Thyroid gland (tissue), 4 donors: ENCODE measurements around the gene KHDC3L. TPM values are rescaled to one million over a fixed set of nuclear protein-coding genes. Genes with fewer than 3 reads are reported as not detected.

Experiments
- DNase-seq, 2 donors: peaks; one replicate each; pipeline ENCODE4 v3.0.0-alpha.2; 2019
- H3K27ac ChIP-seq, 3 donors: fragments of 200-600 bp; sonication (generic); 1 replicate in 2 of 3; 2 replicates in 1 of 3; pipeline ENCODE4 v1.5.1; 2016 to 2019; ENCODE audit warnings: mild to moderate bottlenecking in 1 of 3, moderate library complexity in 1 of 3
- H3K27me3 ChIP-seq: fragments of 200-600 bp; sonication (generic); one replicate; pipeline ENCODE4 v1.5.1; 2019
- H3K36me3 ChIP-seq, 2 donors: fragments of 200-600 bp; sonication (generic); one replicate each; pipeline ENCODE4 v1.5.1; 2016 to 2019
- H3K4me1 ChIP-seq, 2 donors: fragments of 200-600 bp; sonication (generic); one replicate each; pipeline ENCODE4 v1.5.1; 2017 to 2019
- H3K4me3 ChIP-seq, 3 donors: fragments of 200-600 bp; sonication (generic); replicated peaks in 1 of 3; 1 replicate in 2 of 3; 2 replicates in 1 of 3; pipeline ENCODE4 v1.5.1; 2016; ENCODE audit warnings: mild to moderate bottlenecking in 1 of 3
- H3K9me3 ChIP-seq: fragments of 200-600 bp; sonication (generic); one replicate; pipeline ENCODE4 v1.5.1; 2017
- POLR2A ChIP-seq, 2 donors: fragments of 450-650 bp; IDR thresholded peaks; one replicate each; pipeline ENCODE4 v1.6.1; 2017; ENCODE audit warnings: antibody characterized with exemption in 2 of 2, mild to moderate bottlenecking in 2 of 2, moderate library complexity in 1 of 2
- WGBS, 2 donors: methylation state at CpG; one replicate each; pipeline ENCODE4 v1.1.5; 2017; 5-methylcytosine and 5-hydroxymethylcytosine counted together
- intact Hi-C: fragments of 100-400 bp; cut with DNase I; formaldehyde crosslinking; loops from one replicate; pipeline ENCODE4 v1.15.1; 2023
- total RNA-seq, 4 donors: library from RNA; depleted of rRNA; stranded (reverse); fragments of >200 nt; gene quantifications; one replicate each; pipeline ENCODE4 v1.2.3, GENCODE V29; 2016
- TF ChIP-seq, protein P1 (sequence below), 6 experiments: fragments of 200-600 bp in 3 of 6; fragments of 450-650 bp in 3 of 6; sonication (generic) in 3 of 6; IDR thresholded peaks; one replicate each; pipeline ENCODE4 v1.5.1; 2016 to 2019; ENCODE audit warnings: antibody characterized with exemption in 6 of 6, mild to moderate bottlenecking in 2 of 6, inconsistent platforms in 1 of 6, moderate library complexity in 1 of 6

The KHDC3L gene
- total RNA-seq, 4 donors from 2014 or later = not detected

DNA sequence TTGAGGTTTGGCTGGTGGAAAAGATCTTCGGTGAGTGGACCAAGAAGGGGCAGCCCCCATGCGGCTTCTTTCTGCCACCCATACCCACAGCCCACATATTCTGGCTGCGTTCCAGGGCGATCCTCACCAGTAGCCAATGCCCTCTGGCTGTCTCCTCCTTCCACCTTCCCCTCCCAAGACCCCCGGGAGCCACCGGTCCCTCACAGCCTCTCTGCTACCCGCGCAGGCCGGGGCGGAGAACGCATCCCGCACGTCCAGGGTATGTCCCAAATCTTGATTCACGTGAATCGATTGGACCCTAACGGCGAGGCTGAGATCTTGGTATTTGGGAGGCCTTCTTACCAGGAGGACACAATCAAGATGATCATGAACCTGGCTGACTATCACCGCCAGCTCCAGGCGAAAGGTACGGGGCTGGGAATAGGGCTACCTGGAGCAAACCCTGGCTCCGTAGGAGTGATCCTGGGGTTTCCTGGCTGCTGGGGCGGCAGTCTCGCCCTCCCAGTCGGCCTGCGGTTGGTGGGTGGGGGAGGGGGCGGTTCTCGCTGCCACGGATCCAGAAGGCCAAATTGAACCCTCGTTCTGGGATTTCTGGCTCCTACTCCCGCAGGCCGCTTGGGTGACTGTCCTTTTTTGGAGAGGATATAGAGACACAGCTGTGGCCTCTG is 545 bp downstream of the KHDC3L start:
- Histone ChIP-seq H3K36me3 (no peaks in the 10 kb centered on the region), H3K4me3 (no peak overlapping the region), H3K9me3 (no peaks in the 10 kb centered on the region), H3K4me1 (no peaks in the 10 kb centered on the region), H3K27ac (no peak overlapping the region), H3K27me3 (no peaks in the 10 kb centered on the region)
- intact Hi-C loops = no loop called here
- DNase-seq = no peak
- 95 to 96% methylated on average over 31 of the region's 31 CpGs for WGBS, 2 donors
- no peak for TF ChIP-seq POLR2A (IDR thresholded peaks at IDR 0.05)
- TF ChIP-seq, protein P1, sequence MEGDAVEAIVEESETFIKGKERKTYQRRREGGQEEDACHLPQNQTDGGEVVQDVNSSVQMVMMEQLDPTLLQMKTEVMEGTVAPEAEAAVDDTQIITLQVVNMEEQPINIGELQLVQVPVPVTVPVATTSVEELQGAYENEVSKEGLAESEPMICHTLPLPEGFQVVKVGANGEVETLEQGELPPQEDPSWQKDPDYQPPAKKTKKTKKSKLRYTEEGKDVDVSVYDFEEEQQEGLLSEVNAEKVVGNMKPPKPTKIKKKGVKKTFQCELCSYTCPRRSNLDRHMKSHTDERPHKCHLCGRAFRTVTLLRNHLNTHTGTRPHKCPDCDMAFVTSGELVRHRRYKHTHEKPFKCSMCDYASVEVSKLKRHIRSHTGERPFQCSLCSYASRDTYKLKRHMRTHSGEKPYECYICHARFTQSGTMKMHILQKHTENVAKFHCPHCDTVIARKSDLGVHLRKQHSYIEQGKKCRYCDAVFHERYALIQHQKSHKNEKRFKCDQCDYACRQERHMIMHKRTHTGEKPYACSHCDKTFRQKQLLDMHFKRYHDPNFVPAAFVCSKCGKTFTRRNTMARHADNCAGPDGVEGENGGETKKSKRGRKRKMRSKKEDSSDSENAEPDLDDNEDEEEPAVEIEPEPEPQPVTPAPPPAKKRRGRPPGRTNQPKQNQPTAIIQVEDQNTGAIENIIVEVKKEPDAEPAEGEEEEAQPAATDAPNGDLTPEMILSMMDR (IDR thresholded peaks at IDR 0.05) = no peak

DNA sequence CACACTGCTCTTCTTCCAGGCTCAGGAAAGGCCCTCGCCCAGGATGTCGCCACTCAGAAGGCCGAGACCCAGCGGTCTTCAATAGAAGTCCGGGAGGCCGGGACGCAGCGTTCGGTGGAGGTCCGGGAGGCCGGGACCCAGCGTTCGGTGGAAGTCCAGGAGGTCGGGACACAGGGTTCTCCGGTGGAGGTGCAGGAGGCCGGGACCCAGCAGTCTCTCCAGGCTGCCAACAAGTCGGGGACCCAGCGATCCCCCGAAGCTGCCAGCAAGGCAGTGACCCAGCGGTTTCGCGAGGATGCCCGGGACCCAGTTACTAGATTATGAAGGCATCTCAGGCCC is 1.0 kb downstream of the KHDC3L start:
- Histone ChIP-seq H3K4me3 (no peak overlapping the region), H3K36me3 (no peaks in the 10 kb centered on the region), H3K4me1 (no peaks in the 10 kb centered on the region), H3K27ac (no peak overlapping the region), H3K27me3 (no peaks in the 10 kb centered on the region), H3K9me3 (no peaks in the 10 kb centered on the region)
- TF ChIP-seq, protein P1 (IDR thresholded peaks at IDR 0.05) = no peak
- no peak for TF ChIP-seq POLR2A (IDR thresholded peaks at IDR 0.05)
- intact Hi-C loops = no loop called here
- DNase-seq = no peak
- 95 to 98% methylated on average over 10 to 20 of the region's 23 CpGs for WGBS, 2 donors

DNA sequence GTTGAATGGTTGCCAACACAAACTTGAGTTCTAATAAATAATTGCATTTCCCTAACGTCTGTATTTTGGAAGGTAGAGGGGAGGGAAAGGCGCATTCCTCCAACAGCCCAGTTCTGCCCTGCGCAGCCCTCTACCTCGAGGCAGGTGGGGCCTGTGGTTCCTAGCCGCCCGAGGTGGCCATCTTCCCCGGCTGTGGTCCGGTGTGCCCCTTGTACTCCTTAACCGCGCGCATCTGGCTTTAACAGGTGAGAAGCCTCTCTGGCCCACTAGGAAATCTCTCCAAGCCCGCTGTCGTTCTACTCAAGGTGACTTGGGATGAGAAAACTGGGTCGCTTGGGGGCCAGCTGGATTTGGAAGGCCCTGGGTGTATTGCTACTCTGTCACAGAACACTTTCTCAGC is 1.7 kb downstream of the KHDC3L start:
- Histone ChIP-seq H3K27me3 (no peaks in the 10 kb centered on the region), H3K9me3 (no peaks in the 10 kb centered on the region), H3K27ac (no peak overlapping the region), H3K4me1 (no peaks in the 10 kb centered on the region), H3K36me3 (no peaks in the 10 kb centered on the region), H3K4me3 (no peak overlapping the region)
- TF ChIP-seq, protein P1 (IDR thresholded peaks at IDR 0.05) = no peak
- no peak for TF ChIP-seq POLR2A (IDR thresholded peaks at IDR 0.05)
- intact Hi-C loops = no loop called here
- 89 to 92% methylated on average over 12 to 14 of the region's 14 CpGs for WGBS, 2 donors
- DNase-seq = no peak

GRCh38 chr6:73364549-73364948 is 2.1 kb downstream of the KHDC3L start:
- WGBS, 2 donors = 90 to 93% methylated on average over 9 of the region's 9 CpGs
- Histone ChIP-seq H3K4me1 (no peaks in the 10 kb centered on the region), H3K4me3 (no peak overlapping the region), H3K36me3 (no peaks in the 10 kb centered on the region), H3K9me3 (no peaks in the 10 kb centered on the region), H3K27me3 (no peaks in the 10 kb centered on the region), H3K27ac (no peak overlapping the region)
- TF ChIP-seq, protein P1 (IDR thresholded peaks at IDR 0.05) = no peak
- TF ChIP-seq POLR2A (IDR thresholded peaks at IDR 0.05) = no peak
- no peak for DNase-seq
- intact Hi-C loops = no loop called here

DNA sequence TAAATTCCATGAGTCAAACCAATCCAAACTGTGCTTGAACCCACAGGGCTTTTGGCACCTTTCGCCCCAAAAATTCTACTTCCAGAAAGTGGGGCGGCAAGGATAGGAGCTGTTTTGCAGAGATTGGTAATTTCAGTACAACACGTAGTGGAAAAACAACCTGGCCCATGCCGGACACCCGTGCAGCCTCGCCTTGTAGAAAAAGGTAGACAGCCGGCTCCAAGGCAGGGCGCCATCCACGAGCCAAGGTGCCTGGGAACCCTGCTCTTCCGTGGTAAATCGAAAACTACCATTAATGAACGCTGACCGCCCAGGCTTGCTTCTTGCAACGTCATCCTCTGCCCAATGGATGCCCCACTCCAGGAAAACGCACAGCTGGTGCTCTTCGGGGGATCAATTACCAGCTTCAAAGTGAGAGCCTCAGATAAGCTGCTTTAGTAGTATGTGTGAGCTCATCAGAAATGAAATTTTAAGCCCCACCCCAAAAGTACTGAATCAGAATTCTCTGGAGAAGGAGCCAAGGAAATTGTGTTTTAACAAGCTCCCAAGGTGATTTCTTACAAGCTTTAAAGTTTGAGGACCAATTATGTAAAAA is 5.4 kb downstream of the KHDC3L start:
- no peaks in the 10 kb centered on the region for H3K4me1 ChIP-seq
- H3K36me3 ChIP-seq = no peaks in the 10 kb centered on the region
- WGBS, 2 donors = 70 to 73% methylated on average over 14 to 16 of the region's 16 CpGs
- no peak overlapping the region for H3K27ac ChIP-seq
- H3K9me3 ChIP-seq = no peaks in the 10 kb centered on the region
- no peak for TF ChIP-seq POLR2A (IDR thresholded peaks at IDR 0.05)
- TF ChIP-seq, protein P1 (IDR thresholded peaks at IDR 0.05) = no peak
- no peak overlapping the region for H3K4me3 ChIP-seq
- H3K27me3 ChIP-seq = no peaks in the 10 kb centered on the region
- intact Hi-C loops = no loop called here
- no peak for DNase-seq
